ENCODE measurements around the gene TNS1. TPM values are rescaled to one million over a fixed set of nuclear protein-coding genes. Genes with fewer than 3 reads are reported as not detected.

Gene TNS1
- total and polyA plus RNA-seq, 9 of the 15 experiments (the other 6 are each of a cell fraction or from before 2014, with no cell fraction given) = 0.13 to 2.7 (median 0.77) TPM

- BruUV-seq (replicated peaks) = no TSS peak
- WGBS (ENCODE audit: insufficient coverage, low coverage, missing lambda C conversion rate) = 10% methylated on average over 10 of the region's 10 CpGs
- POLR2A ChIA-PET = no interaction called here
- TF ChIP-seq ZNF695 (CRISPR knock-in tag; IDR thresholded peaks at IDR 0.05) (no peak), ETV5 (CRISPR knock-in tag; IDR thresholded peaks at IDR 0.05; ENCODE audit: low read depth) (no peak), NFE2 (IDR thresholded peaks at IDR 0.05; ENCODE audit: low read depth) (no peak), HES1 (IDR thresholded peaks at IDR 0.05; ENCODE audit: low read depth) (no peak), CREM (IDR thresholded peaks at IDR 0.05; ENCODE audit: low read depth) (no peak), IRF2 (CRISPR knock-in tag; IDR thresholded peaks at IDR 0.05) (no peak), TBP (optimal IDR thresholded peaks at IDR 0.05; ENCODE audit: low read depth, low read length) (no peak), CBFB (CRISPR knock-in tag; IDR thresholded peaks at IDR 0.05) (no peak), NR2C2 (CRISPR knock-in tag; IDR thresholded peaks at IDR 0.05) (no peak), NR2C2 (tag; IDR thresholded peaks at IDR 0.05) (no peak), ZNF717 (CRISPR knock-in tag; IDR thresholded peaks at IDR 0.05) (no peak), REST (IDR thresholded peaks at IDR 0.05; ENCODE audit: borderline replicate concordance) (no peak), REST (CRISPR knock-in tag; IDR thresholded peaks at IDR 0.05; ENCODE audit: low read depth) (no peak), ZNF766 (CRISPR knock-in tag; conservative IDR thresholded peaks at IDR 0.05) (no peak), ZNF41 (CRISPR knock-in tag; conservative IDR thresholded peaks at IDR 0.05) (no peak), CREBBP (IDR thresholded peaks at IDR 0.05; ENCODE audit: low read depth, low read length) (no peak)
Observed at GRCh38 chr2:217966423-217967070, 36.2 kb downstream of the TNS1 start.

More at GRCh38 chr2:217966423-217967070, 36.2 kb downstream of the TNS1 start:
- Histone ChIP-seq H3K27ac (ENCODE audit: extremely low read depth, low read depth, low read length) (no peak overlapping the region), H3K79me2 (ENCODE audit: control insufficient read depth, insufficient read depth, low read length) (no peaks in the 10 kb centered on the region), H3K36me3 (ENCODE audit: control insufficient read depth, insufficient read depth, low read length) (no peaks in the 10 kb centered on the region), H3K27me3 (ENCODE audit: control insufficient read depth in 2 of 2, insufficient read depth in 2 of 2, low read length in 2 of 2) (peaks cover 0 to 25% of the 10 kb centered on the region in 2 experiments; a peak in 2 of 5 replicates), H3K4me3 (no peak overlapping the region), H3K4me1 (replicated peaks in 1 of 2; ENCODE audit: control insufficient read depth in 2 of 2, insufficient read depth in 2 of 2, low read length in 2 of 2) (no peaks in the 10 kb centered on the region; a peak in 1 of 5 replicates), H3K9me1 (ENCODE audit: control insufficient read depth, insufficient read depth, low read length) (no peaks in the 10 kb centered on the region), H3K9ac (ENCODE audit: insufficient read depth in 1 of 2, low read depth in 2 of 2, low read length in 2 of 2) (no peak overlapping the region), H3K4me2 (ENCODE audit: insufficient read depth, low read length) (no peak overlapping the region), H2AFZ (ENCODE audit: low read depth, low read length) (no peak overlapping the region), H3K9me3 (replicated peaks; ENCODE audit: control insufficient read depth, insufficient read depth, low read depth, low read length) (no peaks in the 10 kb centered on the region), H4K20me1 (replicated peaks; ENCODE audit: control insufficient read depth, insufficient read depth, low read length) (no peaks in the 10 kb centered on the region)
- ATAC-seq = no peak
- CTCF ChIA-PET (ENCODE audit: low intra/inter-chr PET ratio) = no interaction called here
- no peak for DNase-seq (ENCODE audit: extremely low read depth in 1 of 4, low spot score in 3 of 4)
- intact Hi-C loops (cut with micrococcal nuclease) = no loop called here
- in situ Hi-C loops (cut with MboI) = no loop called here
- no peak for FAIRE-seq

Data from K562 (cell line).